ENCODE measurements around the gene CPA5. TPM values are rescaled to one million over a fixed set of nuclear protein-coding genes. Genes with fewer than 3 reads are reported as not detected.

The CPA5 gene
- total and polyA plus RNA-seq, 2 experiments from 2014 or later = not detected

GRCh38 chr7:130341882-130342281 lies 2.7 kb upstream of the CPA5 start:
- no peak overlapping the region for H3K4me3 Mint-ChIP-seq
- H3K36me3 ChIP-seq (ENCODE audit: insufficient read depth) = no peaks in the 10 kb centered on the region
- no peaks in the 10 kb centered on the region for H3K27me3 ChIP-seq (ENCODE audit: insufficient read depth)
- no peak overlapping the region for H3K27ac Mint-ChIP-seq
- H3K27ac ChIP-seq (ENCODE audit: low read depth) = no peak overlapping the region
- H3K4me1 Mint-ChIP-seq = peaks cover 30% of the 10 kb centered on the region
- no peaks in the 10 kb centered on the region for H3K9me3 Mint-ChIP-seq
- H3K36me3 Mint-ChIP-seq (ENCODE audit: low read depth) = no peaks in the 10 kb centered on the region
- DNase-seq (ENCODE audit: low spot score) (no peak), ATAC-seq (no peak)
- H3K4me3 ChIP-seq = no peak overlapping the region
- H3K4me1 ChIP-seq (ENCODE audit: insufficient read depth) = peaks cover 31% of the 10 kb centered on the region
- no peaks in the 10 kb centered on the region for H3K79me2 ChIP-seq (replicated peaks; ENCODE audit: insufficient read depth)
- no peak overlapping the region for H2AFZ ChIP-seq
- TF ChIP-seq EZH2 (IDR thresholded peaks at IDR 0.05; ENCODE audit: low read depth, unreplicated experiment) = no peak
- no peak for TF ChIP-seq CREB1 (CRISPR knock-in tag; IDR thresholded peaks at IDR 0.05; ENCODE audit: low read depth)
- no peak for TF ChIP-seq JUNB (IDR thresholded peaks at IDR 0.05; ENCODE audit: unreplicated experiment)
- no peak for TF ChIP-seq ZNF331 (CRISPR knock-in tag; IDR thresholded peaks at IDR 0.05; ENCODE audit: low read depth)
- no peak for TF ChIP-seq CTCF (conservative IDR thresholded peaks at IDR 0.05; ENCODE audit: low read depth in 2 of 2)
- peaks cover 19% of the 10 kb centered on the region for H3K9me2 ChIP-seq (ENCODE audit: insufficient read depth)
- H3K4me2 ChIP-seq = no peak overlapping the region
- H3K27me3 Mint-ChIP-seq (ENCODE audit: insufficient read depth, low read depth, poor library complexity) = peaks cover 5% of the 10 kb centered on the region
- H4K20me1 ChIP-seq (replicated peaks; ENCODE audit: insufficient read depth) = no peaks in the 10 kb centered on the region
- no peaks in the 10 kb centered on the region for H3F3A ChIP-seq (replicated peaks; ENCODE audit: low read depth)

GRCh38 chr7:130342701-130343380 lies 1.8 kb upstream of the CPA5 start:
- H3K79me2 ChIP-seq (replicated peaks; ENCODE audit: insufficient read depth) = no peaks in the 10 kb centered on the region
- H3K4me1 ChIP-seq (ENCODE audit: insufficient read depth) = peaks cover 30% of the 10 kb centered on the region
- H3K4me2 ChIP-seq = no peak overlapping the region
- Mint-ChIP-seq H3K9me3 (no peaks in the 10 kb centered on the region), H3K36me3 (ENCODE audit: low read depth) (no peaks in the 10 kb centered on the region), H3K4me1 (peaks cover 26% of the 10 kb centered on the region), H3K27ac (no peak overlapping the region), H3K4me3 (no peak overlapping the region), H3K27me3 (ENCODE audit: insufficient read depth, low read depth, poor library complexity) (peaks cover 8% of the 10 kb centered on the region)
- H2AFZ ChIP-seq = no peak overlapping the region
- peaks cover 14% of the 10 kb centered on the region for H3K9me2 ChIP-seq (ENCODE audit: insufficient read depth)
- no peaks in the 10 kb centered on the region for H3K27me3 ChIP-seq (ENCODE audit: insufficient read depth)
- no peak overlapping the region for H3K27ac ChIP-seq (ENCODE audit: low read depth)
- no peak for DNase-seq (ENCODE audit: low spot score)
- no peaks in the 10 kb centered on the region for H4K20me1 ChIP-seq (replicated peaks; ENCODE audit: insufficient read depth)
- H3K4me3 ChIP-seq = no peak overlapping the region
- no peaks in the 10 kb centered on the region for H3F3A ChIP-seq (replicated peaks; ENCODE audit: low read depth)
- H3K36me3 ChIP-seq (ENCODE audit: insufficient read depth) = no peaks in the 10 kb centered on the region
- TF ChIP-seq CREB1 (CRISPR knock-in tag; IDR thresholded peaks at IDR 0.05; ENCODE audit: low read depth) = no peak
- no peak for TF ChIP-seq ZNF114 (CRISPR knock-in tag; IDR thresholded peaks at IDR 0.05)
- no peak for TF ChIP-seq CTCF (conservative IDR thresholded peaks at IDR 0.05; ENCODE audit: low read depth in 2 of 2)
- TF ChIP-seq JUNB (IDR thresholded peaks at IDR 0.05; ENCODE audit: unreplicated experiment) = no peak
- TF ChIP-seq STAT1 (IDR thresholded peaks at IDR 0.05; ENCODE audit: unreplicated experiment) = no peak
- no peak for TF ChIP-seq EZH2 (IDR thresholded peaks at IDR 0.05; ENCODE audit: low read depth, unreplicated experiment)
- no peak for ATAC-seq

All from GM23338 (cell line).